SKM-1 treated with dmso at 0.1 percent for 144 hours (cell line): ENCODE results near the gene AURKAIP1.
A peak's percentile ranks its signal among the peaks of the same experiment; 100 is the strongest.
"Not testable (repeated sequence)": the region's sequence is repeated elsewhere in the genome, so short reads cannot be mapped to it uniquely, and the experiment has no call there.

Experiments used
- DNase-seq: peaks from one replicate; lab custom pipeline; 2025; ENCODE audit not compliant: unreplicated experiment; lab: John Stamatoyannopoulos, UW

Gene AURKAIP1

GRCh38 chr1:1374929-1375662, at the start of gene AURKAIP1:
TSS of gene AURKAIP1 (minus strand) at chr1:1375207. CDS start at chr1:1374756, 451 bp downstream.
- DNase-seq = peak; percentile 99

GRCh38 chr1:1424707-1425106, 49.7 kb upstream of the AURKAIP1 start:
- DNase-seq = no peak

DNA sequence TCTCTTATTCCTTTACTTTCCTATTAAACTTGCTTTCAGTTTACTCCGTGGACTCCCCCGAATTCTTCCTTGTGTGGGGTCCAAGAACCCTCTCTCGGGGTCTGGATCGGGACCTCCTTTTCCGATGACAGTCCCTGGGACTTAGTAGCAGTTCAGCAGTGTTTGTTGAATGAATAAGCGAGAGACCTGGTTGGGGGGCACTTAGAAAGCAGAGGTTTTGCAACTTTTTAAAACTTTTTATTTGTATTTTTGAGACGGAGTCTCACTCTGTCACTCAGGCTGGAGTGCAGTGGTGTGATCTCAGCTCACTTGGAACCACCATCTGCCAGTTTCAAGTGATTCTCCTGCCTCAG, 48.2 kb upstream of the AURKAIP1 start:
- no peak for DNase-seq

- DNase-seq = no peak
Observed at GRCh38 chr1:1422465-1423244, 47.6 kb upstream of the AURKAIP1 start.

GRCh38 chr1:1421907-1422464, 47.0 kb upstream of the AURKAIP1 start:
- no peak for DNase-seq

DNA sequence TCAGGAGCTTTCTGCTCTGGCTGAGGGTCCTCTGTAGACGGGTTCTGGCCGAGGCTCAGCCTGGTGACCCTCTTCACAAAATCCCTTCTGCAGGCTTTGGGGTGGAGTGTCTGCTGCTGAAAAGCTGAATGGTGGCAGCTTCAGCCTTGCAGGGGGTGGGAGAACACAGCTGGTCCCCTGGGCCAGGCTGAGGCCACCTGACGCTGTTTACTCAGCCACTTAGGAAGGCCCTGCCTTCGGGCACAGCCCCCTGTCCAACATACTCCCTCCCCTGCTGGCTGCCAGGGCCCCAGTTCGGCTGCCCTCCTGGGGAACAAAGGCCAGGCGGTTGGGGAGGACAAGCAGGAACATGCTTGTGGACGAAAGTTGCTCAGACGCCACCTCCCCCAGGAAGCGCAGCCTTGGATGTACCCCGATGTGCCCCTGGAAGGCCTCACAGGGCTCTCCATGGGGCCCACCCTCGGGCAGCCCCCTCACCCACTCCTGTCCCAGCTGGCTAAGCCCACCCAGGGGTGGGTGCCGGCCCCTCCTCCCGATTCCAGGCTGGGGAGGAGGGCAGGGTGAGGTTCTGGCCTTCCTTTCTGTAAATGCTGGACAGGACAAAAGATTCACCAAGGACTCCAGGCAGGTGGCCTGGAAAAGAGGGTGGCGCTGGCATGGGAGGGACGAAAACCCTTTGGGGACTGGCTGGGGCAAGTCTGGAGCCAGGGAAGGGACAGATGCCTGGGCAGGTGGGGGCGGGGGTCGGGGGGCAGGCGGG, 46.3 kb upstream of the AURKAIP1 start, which contains the start of gene ANKRD65:
Gene ANKRD65, minus strand, starts transcription at position 130 of the 760 bp plus-strand sequence. CDS start 271 bp downstream, outside the sequence.
- no peak for DNase-seq

GRCh38 chr1:1420654-1421141, 45.7 kb upstream of the AURKAIP1 start:
- DNase-seq = no peak

- DNase-seq = no peak
Observed at GRCh38 chr1:1419813-1420653, 45.0 kb upstream of the AURKAIP1 start.

GRCh38 chr1:1419363-1419812, 44.4 kb upstream of the AURKAIP1 start:
- no peak for DNase-seq

DNA sequence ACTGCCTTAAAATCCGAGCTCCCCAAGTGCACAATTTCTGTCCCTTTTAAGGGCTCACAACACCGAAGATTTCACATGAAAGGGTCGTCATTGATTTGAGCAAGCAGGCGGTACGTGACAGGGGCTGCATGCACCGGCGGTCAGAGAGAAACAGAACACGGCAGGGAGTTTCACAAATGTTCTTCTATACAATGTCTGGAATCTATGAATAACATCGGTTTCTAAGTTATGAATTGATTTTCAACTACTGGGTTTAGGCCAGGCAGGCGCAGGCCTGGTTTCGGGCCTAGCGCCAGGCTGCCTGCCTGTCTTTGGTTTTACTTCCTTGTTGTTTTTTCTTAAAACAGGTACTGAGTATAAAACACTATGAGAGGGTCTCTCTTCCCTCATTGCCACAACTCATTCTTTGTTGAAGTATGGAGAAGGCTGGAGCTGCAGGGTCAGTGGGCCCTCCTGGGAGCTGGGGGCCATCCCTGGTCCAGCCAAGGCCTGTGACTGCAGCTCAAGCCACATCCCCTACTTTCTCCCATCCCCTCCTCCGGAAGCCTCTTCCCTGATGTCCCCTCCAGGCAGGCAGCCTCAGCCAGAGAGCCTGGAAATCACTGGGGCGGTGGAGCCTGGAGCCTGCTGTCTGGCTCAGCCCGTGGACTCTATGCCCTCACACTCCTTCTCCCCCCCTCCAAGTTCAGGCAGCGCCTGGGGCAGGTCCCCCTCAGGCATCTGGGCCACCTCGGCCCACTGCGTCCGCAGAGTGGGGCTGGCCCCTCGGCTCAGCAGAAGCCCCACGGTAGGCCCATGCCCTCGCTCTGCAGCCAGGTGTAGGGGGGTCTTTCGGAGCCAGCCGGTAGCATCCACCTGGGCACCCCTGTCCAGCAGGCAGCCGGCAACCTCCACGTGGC, 43.7 kb upstream of the AURKAIP1 start:
- no peak for DNase-seq

DNA sequence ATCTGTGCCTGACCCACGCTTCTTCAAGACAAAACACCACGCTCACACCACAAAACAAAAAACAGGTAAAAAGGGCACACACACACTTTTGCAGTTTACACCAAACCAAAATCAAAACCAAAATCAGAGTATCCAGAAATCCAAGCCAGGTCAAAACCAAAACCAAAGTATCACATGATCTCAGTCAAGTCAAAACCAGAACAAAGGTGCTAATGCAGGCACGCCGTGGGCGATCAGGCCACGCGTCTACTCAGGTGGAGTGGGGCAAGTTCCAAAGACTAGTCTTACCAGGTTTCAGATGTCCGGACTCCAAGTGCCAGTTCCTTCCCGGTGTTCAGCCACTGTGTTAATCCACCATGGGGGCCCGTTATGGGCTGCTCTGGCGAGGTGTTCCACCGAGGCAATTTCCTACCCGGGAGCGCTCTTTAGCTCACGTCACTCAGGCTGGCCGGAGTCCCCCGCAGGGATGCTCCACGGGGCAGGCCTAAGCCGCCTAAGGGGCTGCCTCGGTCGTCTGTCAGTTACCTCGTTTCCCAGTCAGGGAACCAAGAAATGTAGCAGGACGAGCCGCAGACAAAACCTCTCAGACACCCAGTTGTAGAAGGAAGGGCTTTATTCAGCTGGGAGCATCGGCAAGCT, 42.9 kb upstream of the AURKAIP1 start:
- not testable (repeated sequence) for DNase-seq

DNA sequence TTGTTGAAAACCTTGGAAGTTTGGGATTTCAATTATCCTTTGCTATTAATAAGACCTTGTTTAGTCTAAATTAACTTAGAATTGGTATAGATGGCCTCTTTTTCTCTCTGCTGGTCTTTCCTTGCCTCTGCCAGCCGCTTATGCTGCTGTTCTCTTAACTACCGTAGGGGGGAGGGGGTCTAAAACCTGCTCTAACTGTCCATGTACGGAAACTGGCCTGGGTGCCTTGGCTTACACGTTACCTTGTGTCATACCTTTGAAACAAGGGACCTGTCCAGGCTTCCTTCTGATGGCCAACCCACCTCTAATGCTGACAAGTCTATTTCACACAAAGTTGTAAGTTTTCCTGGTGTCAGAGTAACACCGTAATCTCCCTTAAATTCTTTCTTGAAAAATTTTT, 42.4 kb upstream of the AURKAIP1 start:
- DNase-seq = not testable (repeated sequence)

- DNase-seq = no peak
Observed at GRCh38 chr1:1415751-1416150, 40.7 kb upstream of the AURKAIP1 start.

DNA sequence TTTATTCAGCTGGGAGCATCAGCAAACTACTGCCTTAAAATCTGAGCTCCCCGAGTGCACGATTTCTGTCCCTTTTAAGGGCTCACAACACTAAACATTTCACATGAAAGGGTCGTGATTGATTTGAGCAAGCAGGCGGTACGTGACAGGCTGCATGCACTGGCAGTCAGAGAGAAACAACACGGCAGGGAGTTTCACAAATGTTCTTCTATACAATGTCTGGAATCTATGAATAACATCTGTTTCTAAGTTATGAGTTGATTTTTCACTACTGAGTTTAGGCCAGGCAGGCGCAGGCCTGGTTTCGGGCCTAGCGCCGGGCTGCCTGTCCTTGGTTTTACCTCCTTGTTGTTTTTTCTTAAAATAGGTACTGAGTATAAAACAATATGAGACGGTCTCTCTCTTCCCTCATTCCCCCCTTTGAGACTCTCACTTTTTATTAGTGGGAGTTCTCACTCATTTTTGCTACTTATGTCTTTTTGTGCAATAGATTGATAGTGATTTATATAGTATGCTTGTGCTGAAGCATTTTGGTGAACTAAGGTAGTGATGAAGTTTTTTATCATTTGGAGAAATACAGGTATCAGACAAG, 37.4 kb upstream of the AURKAIP1 start:
- DNase-seq = not testable (repeated sequence)

GRCh38 chr1:1411626-1412025, 36.6 kb upstream of the AURKAIP1 start:
- DNase-seq = no peak

GRCh38 chr1:1410238-1410637, 35.2 kb upstream of the AURKAIP1 start:
- DNase-seq = not testable (repeated sequence)

DNA sequence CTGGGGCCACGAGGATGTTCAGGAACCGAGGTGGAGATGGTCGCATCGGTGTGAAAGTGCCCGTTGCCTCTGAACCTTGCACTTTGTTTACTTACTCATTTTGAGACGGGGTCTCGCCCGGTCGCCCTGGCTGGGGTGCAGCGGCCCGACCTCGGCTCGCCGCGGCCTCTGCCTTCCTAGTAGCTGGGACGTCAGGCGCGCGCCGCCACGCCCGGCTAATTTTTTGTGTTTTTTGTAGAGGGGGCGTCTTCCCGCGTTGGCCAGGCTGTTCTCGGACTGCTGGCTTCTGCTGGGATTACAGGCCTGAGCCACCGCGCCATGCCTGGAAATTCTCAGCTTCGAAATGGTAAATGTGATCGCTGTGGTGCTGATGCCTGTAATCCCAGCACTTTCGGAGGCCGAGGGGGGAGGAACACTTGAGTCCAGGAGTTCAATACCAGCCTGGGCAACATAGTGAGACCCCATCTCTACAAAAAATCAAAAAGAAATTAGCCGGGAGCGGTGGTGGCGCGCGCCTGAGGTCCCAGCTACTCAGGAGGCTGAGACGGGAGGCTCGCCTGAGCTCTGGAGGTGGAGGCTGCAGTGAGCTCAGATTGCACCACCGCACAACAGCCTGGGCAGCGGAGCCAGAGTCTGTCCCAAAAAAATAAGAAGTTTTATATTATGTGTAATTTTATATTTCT, 32.8 kb upstream of the AURKAIP1 start:
- DNase-seq = no peak
